BE2C (cell line): ENCODE data around the gene NAA15.

ENCODE experiments used
- DNase-seq: peaks from one replicate; pipeline ENCODE4 v3.0.0-alpha.2; 2020
- H3K27me3 ChIP-seq: fragments of 250-450 bp; sonication (Bioruptor Pico); 2 replicates; pipeline ENCODE4 v1.5.1; 2020; ENCODE audit warnings: mild to moderate bottlenecking
- H3K36me3 ChIP-seq: fragments of 250-450 bp; sonication (Bioruptor Pico); 2 replicates; pipeline ENCODE4 v1.5.1; 2020; ENCODE audit warnings: mild to moderate bottlenecking
- H3K4me1 ChIP-seq: fragments of 250-450 bp; sonication (Bioruptor Pico); 2 replicates; pipeline ENCODE4 v1.5.1; 2020
- H3K4me3 ChIP-seq: 2 replicates; pipeline ENCODE4 v1.5.1; 2011; ENCODE audit warnings: low read depth, low read length
- H3K9me3 ChIP-seq: fragments of 250-450 bp; sonication (Bioruptor Pico); 2 replicates; pipeline ENCODE4 v1.5.1; 2020
- TF ChIP-seq, protein P1 (sequence below): IDR thresholded peaks from 2 replicates; pipeline ENCODE4 v1.5.1; 2012; ENCODE audit warnings: mild to moderate bottlenecking, low read depth, low read length

NAA15 gene

DNA sequence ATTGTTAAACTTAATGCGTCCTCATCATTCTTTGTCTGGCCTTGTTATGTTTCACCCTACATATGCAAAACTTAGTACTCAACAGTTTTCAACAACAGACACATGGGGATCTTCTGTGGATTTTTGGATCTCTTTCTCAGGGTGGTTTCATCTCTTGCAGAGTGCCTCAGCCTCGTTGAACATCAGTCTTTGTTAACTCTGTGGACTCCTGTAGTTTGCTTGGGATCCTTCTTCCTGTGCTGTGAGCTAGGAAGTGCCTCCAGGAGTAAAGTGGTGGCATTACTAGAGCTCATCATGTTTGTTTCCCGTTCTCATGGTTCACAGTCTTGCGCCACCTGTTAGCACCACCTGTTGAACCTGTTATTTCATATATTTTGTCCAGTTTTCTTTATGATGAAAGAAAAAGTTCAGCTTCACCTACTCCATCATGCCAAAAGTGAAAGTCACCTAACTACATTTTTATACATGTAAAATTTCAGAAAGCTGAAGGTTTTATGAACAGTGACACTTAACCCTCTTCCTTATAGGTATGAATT, 28.4 kb downstream of the NAA15 start:
- H3K4me1 ChIP-seq: no peaks in the 10 kb centered on the region; the same call in 1 of the 2 replicates
- TF ChIP-seq, protein P1, sequence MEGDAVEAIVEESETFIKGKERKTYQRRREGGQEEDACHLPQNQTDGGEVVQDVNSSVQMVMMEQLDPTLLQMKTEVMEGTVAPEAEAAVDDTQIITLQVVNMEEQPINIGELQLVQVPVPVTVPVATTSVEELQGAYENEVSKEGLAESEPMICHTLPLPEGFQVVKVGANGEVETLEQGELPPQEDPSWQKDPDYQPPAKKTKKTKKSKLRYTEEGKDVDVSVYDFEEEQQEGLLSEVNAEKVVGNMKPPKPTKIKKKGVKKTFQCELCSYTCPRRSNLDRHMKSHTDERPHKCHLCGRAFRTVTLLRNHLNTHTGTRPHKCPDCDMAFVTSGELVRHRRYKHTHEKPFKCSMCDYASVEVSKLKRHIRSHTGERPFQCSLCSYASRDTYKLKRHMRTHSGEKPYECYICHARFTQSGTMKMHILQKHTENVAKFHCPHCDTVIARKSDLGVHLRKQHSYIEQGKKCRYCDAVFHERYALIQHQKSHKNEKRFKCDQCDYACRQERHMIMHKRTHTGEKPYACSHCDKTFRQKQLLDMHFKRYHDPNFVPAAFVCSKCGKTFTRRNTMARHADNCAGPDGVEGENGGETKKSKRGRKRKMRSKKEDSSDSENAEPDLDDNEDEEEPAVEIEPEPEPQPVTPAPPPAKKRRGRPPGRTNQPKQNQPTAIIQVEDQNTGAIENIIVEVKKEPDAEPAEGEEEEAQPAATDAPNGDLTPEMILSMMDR: no peak
- peaks cover 30% of the 10 kb centered on the region for H3K36me3 ChIP-seq
- no peaks in the 10 kb centered on the region for H3K27me3 ChIP-seq
- H3K9me3 ChIP-seq: no peaks in the 10 kb centered on the region
- DNase-seq: no peak
- H3K4me3 ChIP-seq: no peak overlapping the region

DNA sequence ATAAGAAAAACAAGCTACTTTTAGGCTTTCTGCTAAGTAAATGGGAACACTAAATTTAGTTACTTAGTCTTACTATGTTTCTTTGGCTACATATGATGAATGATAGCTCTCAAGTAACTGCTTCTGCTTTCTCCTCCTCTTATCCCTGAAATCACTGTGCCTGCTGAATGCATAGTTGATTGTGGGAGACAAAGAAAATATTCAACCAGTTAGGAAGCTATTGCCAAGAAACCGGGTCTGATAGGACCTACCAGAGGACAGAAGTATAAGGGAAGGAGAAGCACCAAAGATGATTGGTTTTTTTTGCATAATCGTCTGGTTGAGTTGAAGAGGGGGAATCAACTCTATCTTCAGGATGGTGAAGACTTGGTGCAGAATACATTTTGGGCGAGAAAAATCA, 29.0 kb downstream of the NAA15 start:
- no peaks in the 10 kb centered on the region for H3K9me3 ChIP-seq
- no peak overlapping the region for H3K4me3 ChIP-seq
- TF ChIP-seq, protein P1: no peak
- H3K4me1 ChIP-seq: no peaks in the 10 kb centered on the region
- H3K36me3 ChIP-seq: peaks cover 35% of the 10 kb centered on the region
- H3K27me3 ChIP-seq: no peaks in the 10 kb centered on the region
- no peak for DNase-seq

DNA sequence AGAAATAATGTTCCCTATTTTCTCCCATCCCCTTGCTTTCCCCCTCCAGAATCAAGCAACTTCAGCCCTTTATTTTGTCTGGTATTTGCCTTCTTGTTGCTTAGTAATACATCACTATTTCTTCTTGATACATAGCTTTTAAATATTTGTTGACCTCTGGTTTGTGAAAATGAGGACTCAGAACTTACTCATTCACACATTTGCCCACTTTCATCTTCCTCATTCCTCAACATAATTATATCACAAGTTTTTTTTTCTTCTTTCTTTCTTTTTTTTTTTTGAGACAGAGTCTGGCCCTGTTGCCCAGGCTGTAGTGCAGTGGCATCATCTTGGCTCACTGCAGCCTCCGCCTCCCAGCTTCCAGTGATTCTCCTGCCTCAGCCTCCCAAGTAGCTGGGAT, 29.9 kb downstream of the NAA15 start:
- no peak for DNase-seq
- Histone ChIP-seq H3K9me3 (no peaks in the 10 kb centered on the region), H3K36me3 (peaks cover 41% of the 10 kb centered on the region), H3K4me3 (no peak overlapping the region), H3K27me3 (no peaks in the 10 kb centered on the region), H3K4me1 (no peaks in the 10 kb centered on the region)
- TF ChIP-seq, protein P1: no peak

DNA sequence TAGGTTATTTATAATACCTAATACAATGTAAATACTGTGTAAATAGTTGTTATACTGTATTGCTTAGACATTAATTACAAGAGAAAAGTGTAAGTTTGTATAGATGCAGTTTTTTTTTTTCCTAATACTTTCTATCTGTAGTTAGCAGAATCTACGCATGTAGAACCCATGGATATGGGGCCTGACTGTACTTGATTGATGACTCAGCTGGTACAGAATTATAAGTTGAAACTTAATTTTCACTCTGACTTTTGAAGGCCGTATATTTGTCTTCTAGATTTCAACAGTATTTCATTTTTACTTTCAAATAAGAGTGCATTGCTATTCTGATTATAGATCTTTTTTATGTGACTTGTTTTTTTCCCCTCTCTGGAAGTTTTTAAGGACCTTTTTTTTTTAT, 31.7 kb downstream of the NAA15 start:
- DNase-seq: no peak
- no peaks in the 10 kb centered on the region for H3K9me3 ChIP-seq
- no peaks in the 10 kb centered on the region for H3K4me1 ChIP-seq
- TF ChIP-seq, protein P1: no peak
- H3K36me3 ChIP-seq: peaks cover 45% of the 10 kb centered on the region
- H3K27me3 ChIP-seq: no peaks in the 10 kb centered on the region
- no peak overlapping the region for H3K4me3 ChIP-seq

DNA sequence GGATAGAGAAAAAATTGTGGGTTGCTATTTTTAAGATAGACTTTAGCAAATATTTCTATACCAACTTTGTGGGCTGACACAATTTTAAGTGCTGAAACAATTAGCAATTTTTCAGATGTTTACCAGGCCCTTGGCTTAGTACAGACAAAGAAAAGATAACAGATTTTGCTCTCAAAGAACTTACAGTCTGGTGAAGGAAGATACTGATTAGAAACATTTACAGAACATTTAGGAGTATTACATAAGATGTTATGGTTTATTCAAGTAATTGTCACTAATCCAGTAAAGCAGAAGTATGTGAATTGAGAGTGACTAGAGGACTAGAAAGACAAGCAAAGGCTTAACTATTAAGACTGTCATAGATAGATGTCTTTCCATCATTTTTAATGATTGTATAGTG, 36.3 kb downstream of the NAA15 start:
- DNase-seq: no peak
- no peaks in the 10 kb centered on the region; the same call in 1 of the 2 replicates for H3K4me1 ChIP-seq
- TF ChIP-seq, protein P1: no peak
- H3K9me3 ChIP-seq: no peaks in the 10 kb centered on the region
- H3K4me3 ChIP-seq: no peak overlapping the region
- H3K36me3 ChIP-seq: peaks cover 61% of the 10 kb centered on the region
- H3K27me3 ChIP-seq: no peaks in the 10 kb centered on the region

DNA sequence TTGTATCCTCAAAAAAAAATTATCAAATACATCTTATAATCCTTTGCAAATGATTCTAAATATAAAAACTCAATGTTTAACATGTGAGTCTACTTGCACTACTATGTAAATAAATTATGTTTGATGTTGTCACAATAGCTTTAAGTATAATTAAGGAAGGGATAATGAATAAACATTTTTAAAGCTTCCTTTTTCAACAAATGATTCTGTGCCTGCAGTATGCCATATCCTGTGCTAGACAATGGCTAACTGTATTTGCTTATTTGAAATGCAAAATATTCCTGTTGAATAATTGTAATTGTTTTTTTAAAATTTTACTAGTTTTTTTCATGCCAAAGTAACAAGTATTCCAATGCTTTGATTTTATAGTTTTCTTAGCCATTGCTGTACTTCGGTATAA, 60.0 kb downstream of the NAA15 start:
- TF ChIP-seq, protein P1: no peak
- Histone ChIP-seq H3K36me3 (peaks cover 76% of the 10 kb centered on the region), H3K4me3 (no peak overlapping the region), H3K9me3 (no peaks in the 10 kb centered on the region), H3K27me3 (no peaks in the 10 kb centered on the region), H3K4me1 (no peaks in the 10 kb centered on the region)
- DNase-seq: no peak
